Measurements from ENCODE around the gene AUTS2.

DNA sequence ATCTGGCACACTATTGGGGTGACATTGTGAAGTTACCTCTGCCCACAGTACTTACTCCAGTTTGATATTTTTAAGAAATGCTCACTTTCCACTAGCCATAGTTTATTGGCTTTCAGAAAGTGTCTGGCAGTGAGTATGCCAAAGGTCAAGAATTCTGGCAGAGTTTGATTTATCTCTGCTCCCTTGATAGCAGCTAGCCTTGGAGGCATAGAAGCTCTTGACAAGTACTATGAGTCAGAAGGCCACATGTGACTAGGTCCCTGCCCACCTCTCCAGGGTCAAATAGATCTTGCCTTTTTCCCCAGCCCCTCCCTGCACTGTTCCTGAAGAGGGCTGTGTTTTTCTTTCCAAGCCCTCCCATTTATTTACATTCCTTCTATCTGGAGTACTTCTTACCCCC is 202.2 kb downstream of the AUTS2 start:
- TF ChIP-seq, protein P1, sequence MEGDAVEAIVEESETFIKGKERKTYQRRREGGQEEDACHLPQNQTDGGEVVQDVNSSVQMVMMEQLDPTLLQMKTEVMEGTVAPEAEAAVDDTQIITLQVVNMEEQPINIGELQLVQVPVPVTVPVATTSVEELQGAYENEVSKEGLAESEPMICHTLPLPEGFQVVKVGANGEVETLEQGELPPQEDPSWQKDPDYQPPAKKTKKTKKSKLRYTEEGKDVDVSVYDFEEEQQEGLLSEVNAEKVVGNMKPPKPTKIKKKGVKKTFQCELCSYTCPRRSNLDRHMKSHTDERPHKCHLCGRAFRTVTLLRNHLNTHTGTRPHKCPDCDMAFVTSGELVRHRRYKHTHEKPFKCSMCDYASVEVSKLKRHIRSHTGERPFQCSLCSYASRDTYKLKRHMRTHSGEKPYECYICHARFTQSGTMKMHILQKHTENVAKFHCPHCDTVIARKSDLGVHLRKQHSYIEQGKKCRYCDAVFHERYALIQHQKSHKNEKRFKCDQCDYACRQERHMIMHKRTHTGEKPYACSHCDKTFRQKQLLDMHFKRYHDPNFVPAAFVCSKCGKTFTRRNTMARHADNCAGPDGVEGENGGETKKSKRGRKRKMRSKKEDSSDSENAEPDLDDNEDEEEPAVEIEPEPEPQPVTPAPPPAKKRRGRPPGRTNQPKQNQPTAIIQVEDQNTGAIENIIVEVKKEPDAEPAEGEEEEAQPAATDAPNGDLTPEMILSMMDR (IDR thresholded peaks at IDR 0.05; ENCODE audit: insufficient read depth, low read length, poor library complexity, severe bottlenecking): no peak
- no peak for TF ChIP-seq EZH2phosphoT487 (conservative IDR thresholded peaks at IDR 0.05; ENCODE audit: low read length)

All from SU-DHL-6 (cell line).